GM12891 (cell line): ENCODE measurements around the gene IZUMO4.

Source experiments
- POLR2A ChIP-seq: IDR thresholded peaks from 2 replicates; pipeline ENCODE4 v1.6.1; 2011; ENCODE audit warnings: low read depth, low read length, control low read depth
- POLR2AphosphoS5 ChIP-seq: IDR thresholded peaks from 2 replicates; pipeline ENCODE4 v1.6.1; 2011; ENCODE audit warnings: low read depth, low read length, control low read depth
- SPI1 ChIP-seq: IDR thresholded peaks from 2 replicates; pipeline ENCODE4 v1.6.1; 2011; ENCODE audit warnings: low read depth, low read length, control low read depth
- TAF1 ChIP-seq: IDR thresholded peaks from 2 replicates; pipeline ENCODE4 v1.6.1; 2011; ENCODE audit warnings: low read depth, low read length, control low read depth

DNA sequence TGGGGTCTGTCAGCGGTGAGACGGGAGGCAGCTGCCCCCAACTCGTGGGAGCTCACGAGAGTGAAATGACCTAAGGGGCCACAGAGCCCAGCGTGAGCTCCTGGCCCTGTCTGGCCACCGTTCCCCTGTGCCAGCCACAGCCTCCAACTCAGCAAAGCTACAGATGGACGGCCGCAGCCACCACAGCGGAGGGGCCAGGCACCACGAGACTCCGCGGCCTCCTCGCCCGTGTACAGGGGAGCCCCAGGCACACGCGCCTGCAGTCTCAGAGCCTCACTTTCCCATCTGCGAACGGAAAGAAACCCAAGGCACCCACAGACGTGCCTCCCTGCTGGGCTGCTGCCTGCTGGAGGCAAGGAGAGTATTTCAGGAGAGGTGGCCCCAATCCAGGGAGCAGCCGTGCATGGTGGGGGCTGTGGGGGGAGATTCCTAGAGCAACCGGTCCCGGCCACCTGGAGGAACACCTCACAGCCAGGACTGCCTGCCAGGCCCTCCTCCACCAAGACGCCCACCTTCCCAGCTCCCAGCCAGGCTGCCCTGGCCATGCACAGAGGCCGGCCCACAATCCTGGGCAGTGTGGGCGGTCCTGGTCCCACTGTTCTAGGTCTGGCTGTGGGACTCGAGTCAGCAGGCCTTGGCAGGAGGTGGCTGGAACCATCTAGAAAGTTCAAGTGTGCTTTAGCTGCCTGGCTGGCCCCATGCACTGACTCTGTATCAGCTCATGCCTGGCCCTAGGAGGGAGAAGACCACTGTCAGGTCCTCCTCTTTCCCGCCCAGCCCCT, 47.6 kb upstream of the IZUMO4 start:
- TF ChIP-seq POLR2AphosphoS5 (no peak), TAF1 (no peak), POLR2A (no peak), SPI1 (no peak)
